Smooth muscle cell (in vitro differentiated cells): ENCODE measurements around the gene KIRREL3. TPM values are rescaled to one million over a fixed set of nuclear protein-coding genes. Genes with fewer than 3 reads are reported as not detected.

Experiments used
- DNase-seq: peaks from one replicate; lab custom pipeline; 2025; ENCODE audit not compliant: unreplicated experiment; lab: John Stamatoyannopoulos, UW
- H2AFZ ChIP-seq: fragments of 200-600 bp; sonication (generic); 2 replicates; pipeline ENCODE4 v1.6.0; 2016; ENCODE audit warnings: antibody characterized with exemption, low read depth, mild to moderate bottlenecking
- H3F3A ChIP-seq: fragments of 200-600 bp; sonication (generic); 2 replicates; pipeline ENCODE4 v1.6.0; 2017; ENCODE audit warnings: antibody characterized with exemption, low read depth
- H3K27ac ChIP-seq: fragments of 200-600 bp; sonication (generic); 2 replicates; pipeline ENCODE4 v1.5.1; 2016; ENCODE audit warnings: low read depth, mild to moderate bottlenecking
- H3K27me3 ChIP-seq: fragments of 200-600 bp; sonication (generic); 2 replicates; pipeline ENCODE4 v1.6.1; 2016; ENCODE audit warnings: low read depth, mild to moderate bottlenecking
- H3K36me3 ChIP-seq: fragments of 200-600 bp; sonication (generic); 2 replicates; pipeline ENCODE4 v1.5.1; 2016; ENCODE audit warnings: low read depth
- H3K4me1 ChIP-seq: fragments of 200-600 bp; sonication (generic); 2 replicates; pipeline ENCODE4 v1.5.1; 2016; ENCODE audit warnings: low read depth
- H3K4me2 ChIP-seq: fragments of 200-600 bp; sonication (generic); 2 replicates; pipeline ENCODE4 v1.6.0; 2016; ENCODE audit warnings: mild to moderate bottlenecking
- H3K4me3 ChIP-seq: fragments of 200-600 bp; sonication (generic); 2 replicates; pipeline ENCODE4 v1.5.1; 2016; ENCODE audit warnings: mild to moderate bottlenecking
- H3K79me2 ChIP-seq: fragments of 200-600 bp; sonication (generic); 2 replicates; pipeline ENCODE4 v1.6.0; 2016; ENCODE audit warnings: low read depth, mild to moderate bottlenecking
- H3K9ac ChIP-seq: fragments of 200-600 bp; sonication (generic); 2 replicates; pipeline ENCODE4 v1.6.0; 2016; ENCODE audit warnings: low read depth
- H3K9me3 ChIP-seq: fragments of 200-600 bp; sonication (generic); replicated peaks from 2 replicates; pipeline ENCODE4 v1.5.1; 2016; ENCODE audit warnings: low read depth
- H4K20me1 ChIP-seq: fragments of 200-600 bp; sonication (generic); 2 replicates; pipeline ENCODE4 v1.6.0; 2016; ENCODE audit warnings: low read depth
- WGBS: methylation state at CpG from one replicate; pipeline ENCODE4 v1.1.7; 2016; ENCODE audit warnings: low lambda C conversion rate; 5-methylcytosine and 5-hydroxymethylcytosine counted together
- polyA plus RNA-seq: library from polyadenylated mRNA; unstranded; fragments of >200 nt; fragmentation: Nextera tagmentation; extraction: Ambion mirVana; gene quantifications from 2 replicates; pipeline ENCODE4 v1.2.1, GENCODE V29; 2016
- total RNA-seq: library from RNA; depleted of rRNA; stranded (reverse); fragments of >200 nt; gene quantifications from 2 replicates; pipeline ENCODE4 v1.2.3, GENCODE V29; 2014
- TF ChIP-seq, protein P1 (sequence below): fragments of 200-600 bp; sonication (generic); IDR thresholded peaks from 2 replicates; pipeline ENCODE4 v1.5.1; 2017; ENCODE audit warnings: borderline replicate concordance, mild to moderate bottlenecking, antibody characterized with exemption; ENCODE audit not compliant: insufficient read depth, poor library complexity, severe bottlenecking

Gene KIRREL3
- total and polyA plus RNA-seq, 2 experiments from 2014 or later: 1.2 TPM; not detected in 1

DNA sequence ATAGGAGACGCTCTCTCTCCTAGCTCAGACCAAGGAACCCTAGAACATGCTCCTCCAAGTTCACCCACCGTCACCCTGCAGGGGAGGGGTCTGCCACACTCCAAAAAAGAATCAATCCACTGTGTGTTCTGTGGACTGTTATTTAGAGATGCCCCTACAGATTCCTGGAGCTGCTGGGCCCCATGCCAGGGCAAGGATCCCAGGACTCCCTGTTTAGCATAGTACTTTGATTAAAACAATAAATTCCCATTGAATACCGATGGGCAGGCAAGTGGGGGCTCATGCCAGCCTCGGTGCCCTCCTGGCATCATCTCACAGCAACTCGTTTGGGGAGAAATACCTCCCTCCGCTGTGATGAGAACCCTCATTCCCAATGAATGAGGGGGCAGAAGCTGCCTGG lies 397.6 kb downstream of the KIRREL3 start:
- WGBS: 86% methylated on average over 6 of the region's 6 CpGs
- Histone ChIP-seq H3K27ac (no peak overlapping the region), H3K4me1 (peaks cover 44% of the 10 kb centered on the region), H3K4me2 (no peak overlapping the region), H3K4me3 (no peak overlapping the region), H4K20me1 (no peaks in the 10 kb centered on the region), H3F3A (no peaks in the 10 kb centered on the region), H3K9ac (no peak overlapping the region), H3K9me3 (no peaks in the 10 kb centered on the region), H3K27me3 (peaks cover 24% of the 10 kb centered on the region), H3K79me2 (no peaks in the 10 kb centered on the region), H2AFZ (no peak overlapping the region), H3K36me3 (no peaks in the 10 kb centered on the region)
- DNase-seq: no peak
- TF ChIP-seq, protein P1, sequence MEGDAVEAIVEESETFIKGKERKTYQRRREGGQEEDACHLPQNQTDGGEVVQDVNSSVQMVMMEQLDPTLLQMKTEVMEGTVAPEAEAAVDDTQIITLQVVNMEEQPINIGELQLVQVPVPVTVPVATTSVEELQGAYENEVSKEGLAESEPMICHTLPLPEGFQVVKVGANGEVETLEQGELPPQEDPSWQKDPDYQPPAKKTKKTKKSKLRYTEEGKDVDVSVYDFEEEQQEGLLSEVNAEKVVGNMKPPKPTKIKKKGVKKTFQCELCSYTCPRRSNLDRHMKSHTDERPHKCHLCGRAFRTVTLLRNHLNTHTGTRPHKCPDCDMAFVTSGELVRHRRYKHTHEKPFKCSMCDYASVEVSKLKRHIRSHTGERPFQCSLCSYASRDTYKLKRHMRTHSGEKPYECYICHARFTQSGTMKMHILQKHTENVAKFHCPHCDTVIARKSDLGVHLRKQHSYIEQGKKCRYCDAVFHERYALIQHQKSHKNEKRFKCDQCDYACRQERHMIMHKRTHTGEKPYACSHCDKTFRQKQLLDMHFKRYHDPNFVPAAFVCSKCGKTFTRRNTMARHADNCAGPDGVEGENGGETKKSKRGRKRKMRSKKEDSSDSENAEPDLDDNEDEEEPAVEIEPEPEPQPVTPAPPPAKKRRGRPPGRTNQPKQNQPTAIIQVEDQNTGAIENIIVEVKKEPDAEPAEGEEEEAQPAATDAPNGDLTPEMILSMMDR: no peak

DNA sequence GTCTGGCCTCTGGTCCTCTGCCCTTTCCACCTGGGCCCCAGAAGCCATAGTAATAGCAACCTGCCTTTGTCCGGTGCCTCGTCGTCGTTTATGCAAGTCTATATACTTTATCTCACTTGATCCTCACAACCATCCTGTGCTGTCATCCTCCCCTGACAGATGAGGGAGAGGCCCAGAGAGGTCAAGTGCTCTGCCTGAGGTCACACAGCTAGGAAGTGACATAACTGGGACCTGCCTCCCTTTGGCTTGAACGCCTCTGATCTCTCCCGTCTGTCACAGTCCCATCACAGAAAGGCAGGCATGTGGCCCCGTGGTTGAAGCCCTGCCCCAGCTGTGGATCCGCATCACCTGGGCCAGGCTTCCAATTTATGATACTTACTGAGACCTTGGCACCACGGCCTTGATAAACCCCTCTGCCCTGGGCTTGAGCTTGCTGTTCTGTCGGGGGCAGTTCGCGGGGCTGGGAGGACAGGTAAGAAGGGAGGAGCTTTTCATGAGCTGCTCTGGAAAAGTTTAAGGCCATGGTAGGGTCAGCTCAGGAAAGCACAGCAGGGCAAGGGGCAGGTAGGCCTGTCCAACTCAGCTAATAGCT lies 398.1 kb downstream of the KIRREL3 start:
- Histone ChIP-seq H3K79me2 (no peaks in the 10 kb centered on the region), H3K36me3 (no peaks in the 10 kb centered on the region), H3K4me1 (peaks cover 40% of the 10 kb centered on the region), H2AFZ (no peak overlapping the region), H3K4me3 (no peak overlapping the region), H3K27me3 (peaks cover 24% of the 10 kb centered on the region), H3K4me2 (no peak overlapping the region), H4K20me1 (no peaks in the 10 kb centered on the region), H3F3A (no peaks in the 10 kb centered on the region), H3K27ac (no peak overlapping the region), H3K9me3 (no peaks in the 10 kb centered on the region), H3K9ac (no peak overlapping the region)
- TF ChIP-seq, protein P1: no peak
- DNase-seq: no peak
- 93% methylated on average over 12 of the region's 12 CpGs for WGBS

DNA sequence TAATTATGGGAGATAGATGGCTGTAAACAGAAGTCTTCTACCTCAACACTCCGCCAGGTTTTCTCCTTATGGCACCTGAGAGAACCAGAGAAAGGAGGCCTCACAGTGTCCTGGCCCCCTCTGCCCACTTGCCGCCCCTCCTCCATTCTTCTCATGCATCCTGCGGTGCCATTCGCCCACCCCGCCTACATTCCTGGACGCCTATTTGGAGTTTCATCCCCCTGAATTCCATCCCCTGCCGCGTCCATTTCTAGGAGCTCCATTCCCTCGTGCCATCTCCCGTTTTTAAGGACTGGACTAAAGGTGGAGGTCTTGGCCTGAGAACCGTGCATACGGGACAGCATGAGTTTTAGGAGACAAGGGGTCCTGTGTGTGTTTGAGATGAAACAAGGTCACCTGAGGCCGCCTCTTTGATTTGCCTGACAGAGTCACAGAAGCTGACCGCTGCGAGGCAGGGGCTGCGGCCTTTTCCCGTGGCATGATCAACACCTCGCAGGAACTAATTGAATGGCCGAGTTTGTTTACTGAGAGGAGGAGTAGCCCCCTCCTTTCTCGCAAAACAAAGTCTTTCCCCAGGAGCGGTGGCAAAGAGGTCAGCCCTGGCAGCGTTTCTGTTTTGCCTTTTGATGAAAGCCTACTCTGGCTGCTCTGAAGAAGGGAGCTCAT lies 398.9 kb downstream of the KIRREL3 start:
- H3F3A ChIP-seq: no peaks in the 10 kb centered on the region
- DNase-seq: no peak
- H3K79me2 ChIP-seq: no peaks in the 10 kb centered on the region
- H3K4me3 ChIP-seq: no peak overlapping the region
- TF ChIP-seq, protein P1: no peak
- H2AFZ ChIP-seq: no peak overlapping the region
- H4K20me1 ChIP-seq: no peaks in the 10 kb centered on the region
- H3K4me2 ChIP-seq: no peak overlapping the region
- peaks cover 24% of the 10 kb centered on the region for H3K27me3 ChIP-seq
- no peak overlapping the region for H3K27ac ChIP-seq
- 50% methylated on average over 22 of the region's 22 CpGs for WGBS
- H3K9me3 ChIP-seq: no peaks in the 10 kb centered on the region
- H3K36me3 ChIP-seq: no peaks in the 10 kb centered on the region
- no peak overlapping the region for H3K9ac ChIP-seq
- H3K4me1 ChIP-seq: peaks cover 32% of the 10 kb centered on the region

DNA sequence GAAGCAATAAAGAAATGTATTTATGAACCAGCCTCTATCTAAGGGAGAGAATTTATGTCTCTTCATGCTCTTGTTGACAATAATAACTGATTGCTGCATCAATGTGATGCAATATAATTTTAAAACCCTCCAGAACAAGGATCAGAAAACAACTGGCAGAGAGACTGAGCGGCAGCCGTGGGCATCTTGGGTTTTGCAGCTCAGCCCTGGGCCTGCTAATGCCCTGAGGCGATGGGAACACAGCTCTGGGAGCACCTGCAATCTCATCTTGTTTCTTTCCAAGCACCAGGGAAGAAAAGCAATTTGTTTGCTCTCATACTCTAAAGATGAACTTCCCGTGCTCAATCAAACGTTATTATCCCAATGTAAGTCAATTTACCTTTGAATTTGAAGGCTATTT lies 399.4 kb downstream of the KIRREL3 start:
- TF ChIP-seq, protein P1: no peak
- Histone ChIP-seq H3K79me2 (no peaks in the 10 kb centered on the region), H3K9me3 (no peaks in the 10 kb centered on the region)

More for the DNA sequence above, 399.4 kb downstream of the KIRREL3 start:
- Histone ChIP-seq H3K4me1 (peaks cover 28% of the 10 kb centered on the region), H4K20me1 (no peaks in the 10 kb centered on the region), H3K4me2 (no peak overlapping the region), H3K27me3 (peaks cover 24% of the 10 kb centered on the region), H3K9ac (no peak overlapping the region), H3K4me3 (no peak overlapping the region), H2AFZ (no peak overlapping the region), H3F3A (no peaks in the 10 kb centered on the region), H3K36me3 (no peaks in the 10 kb centered on the region), H3K27ac (no peak overlapping the region)
- no peak for DNase-seq
- WGBS: 76% methylated on average over 5 of the region's 5 CpGs
